ENCODE data around the gene TMEM92.

The TMEM92 gene

GRCh38 chr17:50328363-50329325 is 54.4 kb downstream of the TMEM92 start:
- DNase-seq (ENCODE audit: low spot score), result no peak

- DNase-seq (ENCODE audit: low spot score), result no peak
Observed at GRCh38 chr17:50329716-50330115, 55.5 kb downstream of the TMEM92 start.

GRCh38 chr17:50330151-50330775 is 56.0 kb downstream of the TMEM92 start:
- no peak for DNase-seq (ENCODE audit: low spot score)
